Right renal cortex interstitium (tissue), 3 donors: Measurements from ENCODE around the gene SYPL2. TPM values are rescaled to one million over a fixed set of nuclear protein-coding genes. Genes with fewer than 3 reads are reported as not detected.

Experiments used
- DNase-seq, 3 donors: peaks; one replicate each; pipeline ENCODE4 v3.0.0-alpha.2; 2013; ENCODE audit warnings: low read depth in 3 of 3, low spot score in 2 of 3
- polyA plus RNA-seq, 3 donors: library from polyadenylated mRNA; unstranded; fragments of 120-200 nt; gene quantifications; one replicate each; pipeline ENCODE4 v1.2.1, GENCODE V29; 2013; ENCODE audit not compliant: insufficient read length in 3 of 3

Gene SYPL2
- polyA plus RNA-seq, 3 donors = 6.7 to 10.0 (median 9.3) TPM

DNA sequence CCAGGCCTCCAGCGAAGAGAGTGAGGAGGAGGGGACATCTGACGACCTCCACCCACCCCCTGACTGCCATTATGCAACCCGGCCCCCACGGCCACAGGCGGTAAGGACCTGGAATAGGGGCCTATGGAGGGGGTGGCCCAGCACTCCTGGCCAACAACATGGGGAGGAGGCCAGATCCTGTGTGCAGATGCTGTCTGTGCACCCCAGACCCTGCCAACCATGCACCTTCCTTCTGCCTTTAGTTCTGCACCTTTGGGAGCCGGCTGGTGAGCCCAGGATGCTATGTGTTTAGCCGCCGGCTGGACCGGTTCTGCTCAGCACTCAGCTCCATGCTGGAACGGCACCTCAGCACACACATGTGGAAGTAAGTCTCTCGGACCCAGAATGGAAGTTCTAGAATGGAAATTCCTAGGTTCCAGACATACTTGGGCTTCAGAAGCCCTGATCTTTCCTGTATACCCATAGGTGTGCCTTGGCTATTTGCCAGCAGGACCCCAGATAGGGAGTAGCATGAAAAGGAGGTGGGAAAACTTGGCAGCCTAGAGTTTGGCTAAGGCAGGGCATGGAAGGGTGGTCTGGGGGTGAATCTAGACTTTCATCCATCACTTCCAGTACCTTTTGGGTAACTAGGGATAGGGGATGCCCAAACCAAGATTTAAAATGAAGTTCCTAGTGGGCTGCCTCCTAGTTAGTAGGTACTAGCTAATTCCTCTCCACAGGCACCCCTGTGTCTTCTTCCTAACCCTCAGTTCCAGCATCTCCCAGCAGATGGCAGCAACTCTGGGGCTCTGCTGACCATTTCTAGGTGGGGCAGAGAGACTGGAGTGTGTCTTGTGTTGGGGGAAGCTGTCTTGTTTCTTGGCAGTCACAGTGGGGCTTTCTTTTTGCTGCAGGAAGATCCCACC is 23.9 kb downstream of the SYPL2 start:
- DNase-seq = no peak

DNA sequence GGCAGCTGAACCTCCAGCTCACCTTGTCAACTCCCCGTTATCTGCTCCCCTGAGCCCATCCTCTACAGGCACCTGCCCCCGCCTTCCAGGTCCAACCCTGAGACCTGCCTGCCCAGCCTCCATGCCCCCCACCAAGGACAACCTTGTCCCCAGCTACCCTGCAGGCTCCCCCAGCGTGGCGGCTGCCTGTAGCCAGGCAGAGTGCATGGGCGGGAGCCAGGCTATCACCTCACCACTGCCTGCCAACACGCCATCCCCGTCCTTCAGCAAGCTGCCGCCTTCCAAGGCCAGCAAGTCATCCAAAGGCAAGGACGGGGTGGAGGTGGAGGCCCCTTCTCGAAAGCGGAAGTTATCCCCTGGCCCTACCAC is 24.6 kb downstream of the SYPL2 start:
- DNase-seq = no peak

- no peak for DNase-seq
Measured at GRCh38 chr1:109491372-109491771, 25.0 kb downstream of the SYPL2 start.

DNA sequence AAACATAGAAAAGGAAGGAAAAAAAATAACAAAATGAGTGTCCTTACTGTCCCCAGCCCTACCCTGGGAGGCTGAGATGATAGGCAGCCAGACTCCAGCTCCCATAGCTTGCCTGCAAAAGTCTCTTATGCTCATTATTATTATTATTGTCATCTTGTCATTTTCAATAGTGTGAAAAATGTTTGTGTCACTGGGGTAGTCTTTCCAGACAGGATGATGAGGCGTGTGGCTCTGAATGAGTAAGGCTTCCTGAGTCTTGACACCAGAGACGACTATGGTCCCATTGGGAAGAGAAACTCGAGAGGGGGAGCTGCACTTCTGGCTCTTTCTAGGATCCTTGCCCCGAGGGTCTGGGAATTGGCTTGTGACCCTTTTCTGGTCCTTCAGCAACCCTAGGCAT is 26.4 kb downstream of the SYPL2 start:
- no peak for DNase-seq

DNA sequence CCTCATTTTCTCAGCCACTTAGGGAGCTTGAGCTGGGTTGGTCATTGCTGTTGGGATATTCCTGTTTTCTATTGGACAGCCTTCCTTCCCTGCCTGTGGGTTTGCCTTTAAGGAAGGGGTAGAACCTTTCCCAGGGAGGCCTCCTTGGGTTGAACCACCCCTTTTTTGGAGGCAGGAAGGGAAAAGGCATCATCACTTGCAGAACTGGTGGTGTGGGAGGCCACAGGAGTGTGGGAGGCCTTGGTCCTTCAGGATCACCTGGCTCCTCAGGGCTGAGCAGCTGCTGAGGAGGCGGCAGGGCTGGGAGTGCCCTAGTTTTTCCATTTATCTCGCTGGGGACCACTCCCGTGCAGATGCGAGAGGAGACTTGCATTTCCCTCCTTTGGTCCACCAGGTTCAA is 26.9 kb downstream of the SYPL2 start:
- DNase-seq = no peak

- DNase-seq = peak; percentile 70 to 79 (median 78)
Measured at GRCh38 chr1:109493805-109494539, 27.6 kb downstream of the SYPL2 start, which contains the start of gene CYB561D1. CYB561D1 (plus strand) TSS chr1:109494094; CDS start chr1:109494140, 46 bp downstream.

DNA sequence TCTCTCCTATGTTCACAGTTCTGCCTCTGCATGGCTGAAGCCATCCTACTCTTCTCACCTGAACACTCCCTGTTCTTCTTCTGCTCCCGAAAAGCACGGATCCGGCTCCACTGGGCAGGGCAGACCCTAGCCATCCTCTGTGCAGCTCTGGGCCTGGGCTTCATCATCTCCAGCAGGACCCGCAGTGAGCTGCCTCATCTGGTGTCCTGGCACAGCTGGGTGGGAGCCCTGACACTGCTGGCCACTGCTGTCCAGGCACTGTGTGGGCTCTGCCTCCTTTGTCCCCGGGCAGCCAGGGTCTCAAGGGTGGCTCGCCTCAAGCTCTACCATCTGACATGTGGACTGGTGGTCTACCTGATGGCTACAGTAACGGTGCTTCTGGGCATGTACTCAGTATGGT is 29.4 kb downstream of the SYPL2 start:
- no peak for DNase-seq

DNA sequence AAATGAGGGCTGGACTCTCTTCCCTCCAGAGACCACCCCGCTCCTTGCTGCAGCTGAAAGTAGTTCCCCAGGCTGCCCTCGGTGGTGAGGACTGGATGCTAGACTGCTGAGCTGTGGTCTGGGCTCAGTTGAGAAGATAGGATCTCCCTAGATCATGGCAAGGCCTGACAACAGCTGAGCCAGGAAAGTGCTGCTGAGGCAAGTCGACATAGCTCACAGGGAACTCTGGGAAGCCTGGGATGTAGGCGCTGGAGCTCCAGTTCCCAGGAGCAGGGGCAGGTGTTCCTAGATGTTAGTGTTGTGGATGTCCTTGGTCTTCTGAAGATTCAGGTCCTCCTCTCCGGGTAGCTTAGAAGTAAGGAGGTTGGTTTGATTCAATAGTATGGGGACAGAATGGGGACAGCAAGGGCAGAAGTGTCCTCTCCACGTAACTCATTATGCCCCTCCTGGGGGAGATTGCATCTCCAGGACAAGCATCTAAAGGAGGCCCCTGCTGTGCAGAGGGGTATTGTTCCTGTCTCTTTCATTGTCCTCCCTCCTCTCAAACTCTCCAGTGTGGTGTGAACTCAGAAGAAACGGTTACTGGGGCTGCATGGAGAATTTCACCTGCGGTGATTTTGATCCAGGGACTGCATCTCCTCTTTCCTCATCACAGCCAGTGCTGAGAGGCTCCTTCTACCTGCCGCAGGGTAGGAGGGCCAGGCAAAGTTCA is 31.3 kb downstream of the SYPL2 start:
- DNase-seq = no peak

DNA sequence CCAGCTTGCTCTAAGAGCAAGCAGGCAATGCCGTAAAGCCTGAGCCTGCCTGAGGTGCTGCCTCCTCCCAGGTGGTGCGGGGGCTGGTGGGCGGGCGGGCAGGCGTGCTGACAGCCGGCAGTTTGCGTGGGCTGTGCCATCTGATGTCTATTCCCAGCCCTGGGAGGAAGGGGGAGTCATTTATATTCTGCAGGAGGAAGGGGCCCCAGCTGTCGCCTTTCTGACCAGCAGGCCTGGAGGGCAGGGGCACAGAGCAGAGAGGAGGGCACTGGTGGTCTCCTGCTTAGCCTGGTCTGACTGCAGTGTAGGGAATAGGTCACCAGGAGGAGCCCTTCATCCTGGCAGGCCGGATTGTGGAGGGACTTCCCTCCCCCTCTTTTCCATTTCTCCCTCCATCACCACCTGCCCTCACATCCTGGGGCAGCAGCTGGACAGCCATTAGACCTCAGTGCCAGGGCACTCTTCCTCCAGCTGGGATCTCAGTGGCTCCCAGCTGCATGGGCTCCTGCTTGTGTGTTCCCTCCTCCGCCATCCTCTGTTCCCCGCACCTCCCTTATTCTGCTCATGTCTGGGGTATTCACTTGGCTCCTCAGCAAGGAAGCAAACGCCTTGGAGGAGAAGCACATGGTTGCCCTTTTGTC is 31.9 kb downstream of the SYPL2 start:
- DNase-seq = peak in 1 of 3 donors; percentile 73

DNA sequence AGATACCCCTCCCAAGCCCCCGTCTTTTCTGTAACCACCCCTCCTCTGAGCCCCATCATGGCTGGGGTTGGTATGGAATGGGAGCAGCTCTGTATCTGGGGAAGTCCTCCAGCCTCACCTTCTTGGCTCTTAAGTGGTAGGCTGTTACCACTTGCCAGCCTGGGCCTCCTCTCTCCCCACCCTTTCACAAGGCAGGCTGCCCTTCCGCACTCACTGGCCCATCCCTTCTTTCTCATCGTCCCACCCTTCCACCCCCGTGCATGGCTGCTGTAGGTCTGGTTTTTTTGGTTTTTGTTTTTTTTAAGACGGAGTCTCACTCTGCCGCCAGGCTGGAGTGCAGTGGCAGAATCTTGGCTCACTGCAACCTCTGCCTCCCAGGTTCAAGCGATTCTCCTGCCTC is 32.7 kb downstream of the SYPL2 start:
- DNase-seq = no peak

DNA sequence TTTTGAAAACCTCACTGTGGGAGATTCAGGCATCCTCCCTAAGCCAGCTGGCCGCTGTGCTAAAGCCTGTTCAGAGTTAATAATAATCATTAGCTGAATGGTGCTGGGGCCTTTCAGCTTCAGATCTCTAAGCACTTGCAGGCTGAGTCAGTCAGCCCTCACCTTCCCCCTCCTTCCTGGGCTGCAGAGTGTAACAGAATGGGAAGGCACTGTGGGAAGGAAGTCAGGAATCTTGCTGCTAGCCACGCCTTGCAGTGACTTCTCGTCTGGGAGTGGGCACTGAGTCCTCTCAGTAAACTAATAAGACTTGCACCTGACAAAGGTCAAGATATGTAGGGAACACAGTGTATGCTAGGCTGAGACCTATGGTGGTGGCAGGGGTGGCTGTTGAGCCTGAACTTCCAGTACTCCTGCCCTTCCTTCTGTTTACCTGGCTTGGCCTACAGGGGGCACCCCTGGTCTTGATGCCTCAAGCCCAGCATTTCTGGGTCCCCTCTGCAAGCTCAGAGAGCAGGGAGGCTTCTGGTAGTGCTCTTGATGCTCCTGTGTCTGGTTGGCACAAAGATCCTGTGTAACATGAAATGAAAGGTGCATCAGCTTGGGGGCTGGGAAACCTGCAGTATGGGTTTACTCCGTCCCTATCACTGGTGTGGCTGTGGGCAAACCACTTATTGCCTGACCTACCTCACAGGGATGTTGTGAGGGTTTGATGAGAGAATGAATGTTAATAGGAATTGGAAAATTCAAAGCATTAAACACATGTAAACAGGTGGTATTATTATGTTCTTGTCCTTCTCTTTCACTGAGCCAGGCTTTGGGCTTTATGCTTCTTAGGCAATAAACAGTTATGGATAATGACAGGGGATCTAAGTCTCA is 33.6 kb downstream of the SYPL2 start:
- DNase-seq = no peak

DNA sequence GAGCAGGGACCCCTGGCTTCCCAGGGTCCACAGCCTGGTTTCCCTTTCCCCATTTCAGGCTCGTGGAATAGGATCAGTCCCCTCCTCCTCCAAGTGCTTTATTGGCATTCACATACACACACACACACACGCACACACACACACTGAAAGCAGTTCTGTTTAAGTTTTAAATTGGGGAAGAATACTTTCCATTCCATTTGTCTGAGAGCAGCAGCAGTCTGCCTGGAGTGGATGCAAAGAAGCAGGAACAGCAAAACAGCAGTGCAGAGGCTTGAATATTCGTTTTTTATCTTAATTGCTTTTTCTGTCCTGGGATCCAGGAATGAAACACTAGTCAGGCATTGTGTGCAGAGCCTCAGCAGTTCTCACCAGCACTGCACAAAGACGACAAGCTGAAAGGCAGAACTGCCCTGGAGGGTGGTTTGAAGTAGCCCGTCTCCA is 34.6 kb downstream of the SYPL2 start:
- no peak for DNase-seq

GRCh38 chr1:109501644-109502363 is 35.5 kb downstream of the SYPL2 start:
- DNase-seq = no peak

- DNase-seq = no peak
Measured at GRCh38 chr1:109502364-109502851, 36.1 kb downstream of the SYPL2 start.

- no peak for DNase-seq
Measured at GRCh38 chr1:109503935-109504334, 37.6 kb downstream of the SYPL2 start.

GRCh38 chr1:109504974-109505373 is 38.6 kb downstream of the SYPL2 start:
- no peak for DNase-seq

DNA sequence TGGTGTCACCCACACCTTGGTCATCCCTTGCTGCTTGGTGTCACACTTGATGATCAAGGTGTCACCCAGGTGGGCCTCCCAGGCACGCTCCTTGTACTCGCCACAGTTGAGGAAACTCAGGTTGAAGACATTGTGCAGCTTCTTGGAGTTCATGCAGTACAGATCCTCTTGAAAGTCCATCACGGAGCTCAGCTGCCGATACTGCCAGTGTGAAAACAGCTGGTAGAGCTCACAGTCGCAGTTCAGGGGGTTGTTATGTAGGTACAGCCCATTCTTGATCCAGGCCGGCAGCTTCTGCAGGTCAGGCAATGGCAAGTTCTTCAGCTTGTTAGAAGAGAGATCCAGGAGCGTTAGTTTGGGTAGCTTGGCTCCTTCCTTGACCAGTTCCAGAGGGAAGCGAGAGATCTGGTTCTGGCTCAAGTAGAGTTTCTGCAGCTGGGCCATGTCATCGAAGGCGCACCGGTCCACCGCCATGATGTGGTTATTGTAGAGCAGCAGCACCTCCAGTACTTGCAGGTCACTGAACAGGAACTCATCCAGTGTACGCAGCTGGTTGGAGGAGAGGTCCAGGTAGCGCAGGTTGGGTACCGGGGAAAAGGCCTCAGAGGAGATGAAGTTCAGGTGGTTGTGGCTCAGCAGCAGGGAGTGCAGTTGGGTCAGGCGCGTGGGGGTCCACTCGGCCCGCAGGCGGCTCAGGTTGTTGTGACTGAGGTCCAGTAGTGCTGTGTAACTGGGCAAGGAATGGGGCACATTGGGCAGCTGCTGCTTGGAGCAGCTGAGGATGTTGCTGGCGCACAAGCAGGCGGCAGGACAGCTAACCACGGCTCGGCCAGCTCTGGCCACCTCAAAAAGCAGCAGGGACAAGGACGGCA is 41.9 kb downstream of the SYPL2 start:
- DNase-seq = no peak

DNA sequence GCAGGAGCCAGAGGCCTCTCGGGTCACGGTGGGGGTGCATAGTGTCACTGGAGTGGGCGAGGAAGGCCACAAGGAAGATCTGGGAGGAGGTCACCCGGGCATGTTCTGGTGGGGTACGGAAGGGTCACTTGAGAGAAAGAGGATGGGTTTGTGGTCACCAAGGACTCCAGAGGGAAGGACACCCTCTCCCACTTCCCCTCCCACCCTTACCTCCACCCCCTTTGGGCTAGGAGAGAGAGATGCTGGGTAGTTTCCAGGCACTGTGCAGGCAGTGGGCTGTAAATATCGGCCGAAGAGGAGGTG is 42.5 kb downstream of the SYPL2 start:
- no peak for DNase-seq
